ENCODE measurements around the gene NCOA5.

The NCOA5 gene

DNA sequence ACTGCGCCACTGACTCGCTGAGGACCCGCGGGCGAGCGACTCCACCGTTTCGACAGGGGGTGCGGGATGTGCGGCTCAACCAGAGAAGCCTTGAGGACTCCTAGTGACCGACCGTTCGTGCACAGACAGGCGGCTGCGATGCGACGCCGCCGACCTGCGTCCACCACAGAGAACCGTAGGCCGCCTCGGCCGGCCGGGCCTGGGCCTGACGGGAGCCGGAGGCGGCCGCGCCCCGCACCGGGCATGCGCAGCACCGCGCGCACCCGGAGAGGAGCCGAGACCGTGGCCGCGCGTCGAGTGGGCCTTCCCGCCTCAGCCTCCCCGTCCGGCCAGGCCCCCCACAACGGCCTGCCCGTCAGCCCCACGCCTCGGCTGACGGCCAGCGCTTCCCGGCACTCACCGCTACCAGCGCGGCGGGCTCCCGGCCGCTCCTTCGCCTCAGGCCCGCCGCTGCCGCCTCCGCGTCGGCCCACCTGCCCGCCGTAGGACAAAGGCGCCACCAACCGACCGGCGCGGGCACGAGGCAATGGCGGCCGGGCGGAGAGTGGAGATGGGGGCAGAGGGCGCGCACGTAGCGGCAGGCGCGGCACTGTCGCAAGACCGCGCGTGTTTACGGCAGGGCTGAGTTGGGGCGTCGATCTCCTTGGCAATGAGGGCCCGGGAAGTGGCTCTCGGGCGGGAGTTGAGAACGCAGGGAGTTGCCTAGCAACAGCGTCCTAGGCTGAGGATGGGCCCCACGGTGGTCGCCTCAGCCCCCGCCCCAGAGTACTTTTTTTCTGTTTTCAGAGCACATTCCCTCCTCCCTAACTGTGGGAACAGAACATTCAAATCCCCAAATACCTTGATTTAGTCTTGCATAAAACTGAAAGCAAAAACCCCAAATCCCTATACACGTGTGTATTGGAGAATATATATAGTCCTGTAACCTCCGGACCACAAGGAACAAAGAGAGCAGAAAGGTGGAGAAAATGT lies at the start of gene NCOA5:
Gene NCOA5 (minus strand): TSS at position 546 of the 972 bp plus-strand sequence. CDS start 10,538 bp downstream, outside the sequence.
- H3K4me3 ChIP-seq (ENCODE audit: low read depth, low read length), result peak within 1 kb of the TSS; percentile 92

DNA sequence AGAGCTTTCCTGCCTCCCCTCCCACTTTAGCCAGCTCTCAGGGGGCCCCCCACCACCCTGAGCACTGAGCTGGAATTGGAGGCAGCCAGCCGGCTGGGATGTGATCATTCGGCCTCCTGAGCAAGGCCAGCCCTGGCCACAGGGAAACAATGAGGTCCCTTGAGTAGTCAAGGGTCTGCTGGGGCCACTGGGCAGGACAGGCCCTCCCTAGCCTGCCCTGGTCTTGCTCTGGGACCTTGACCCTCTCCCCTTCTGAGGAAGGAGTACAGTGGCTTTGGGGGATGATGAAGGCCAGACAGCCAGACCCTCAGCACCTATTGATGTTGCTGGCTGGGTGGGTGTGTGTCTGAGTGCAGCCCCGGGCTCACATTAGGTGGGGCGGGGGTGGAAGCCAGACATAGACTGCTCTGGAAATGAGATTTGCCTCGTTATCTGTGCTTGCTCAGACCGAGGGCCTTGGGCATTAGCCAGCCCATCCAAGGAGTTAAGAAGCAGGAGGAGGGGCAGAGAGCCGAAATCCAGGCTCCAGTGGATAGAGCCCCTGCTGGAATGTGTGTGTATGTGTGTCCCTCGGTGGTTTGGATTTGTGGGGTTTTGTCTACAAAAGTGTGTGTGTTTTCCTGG lies 49.6 kb upstream of the NCOA5 start:
- no peak overlapping the region for H3K4me3 ChIP-seq (ENCODE audit: low read depth, low read length)

DNA sequence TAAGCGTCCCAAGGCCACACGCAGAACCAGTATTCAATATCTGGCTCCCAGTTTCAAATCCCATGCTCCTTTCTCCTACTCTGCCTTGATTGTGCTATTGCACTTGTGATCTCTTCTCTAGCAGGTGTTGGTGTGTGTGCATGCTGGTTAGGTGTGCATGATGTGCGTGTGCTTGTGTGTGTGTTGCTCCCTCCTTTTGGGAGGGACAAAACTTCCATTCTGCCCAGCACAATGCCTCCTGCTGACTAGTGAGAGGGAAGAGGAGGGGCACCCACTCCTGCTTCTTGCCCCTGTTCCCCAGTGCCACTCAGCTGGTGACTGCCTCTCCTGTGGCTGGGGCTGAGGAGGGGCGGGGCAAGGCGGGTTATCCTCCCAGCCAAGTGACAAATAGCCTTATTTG lies 48.1 kb upstream of the NCOA5 start:
- no peak overlapping the region for H3K4me3 ChIP-seq (ENCODE audit: low read depth, low read length)

DNA sequence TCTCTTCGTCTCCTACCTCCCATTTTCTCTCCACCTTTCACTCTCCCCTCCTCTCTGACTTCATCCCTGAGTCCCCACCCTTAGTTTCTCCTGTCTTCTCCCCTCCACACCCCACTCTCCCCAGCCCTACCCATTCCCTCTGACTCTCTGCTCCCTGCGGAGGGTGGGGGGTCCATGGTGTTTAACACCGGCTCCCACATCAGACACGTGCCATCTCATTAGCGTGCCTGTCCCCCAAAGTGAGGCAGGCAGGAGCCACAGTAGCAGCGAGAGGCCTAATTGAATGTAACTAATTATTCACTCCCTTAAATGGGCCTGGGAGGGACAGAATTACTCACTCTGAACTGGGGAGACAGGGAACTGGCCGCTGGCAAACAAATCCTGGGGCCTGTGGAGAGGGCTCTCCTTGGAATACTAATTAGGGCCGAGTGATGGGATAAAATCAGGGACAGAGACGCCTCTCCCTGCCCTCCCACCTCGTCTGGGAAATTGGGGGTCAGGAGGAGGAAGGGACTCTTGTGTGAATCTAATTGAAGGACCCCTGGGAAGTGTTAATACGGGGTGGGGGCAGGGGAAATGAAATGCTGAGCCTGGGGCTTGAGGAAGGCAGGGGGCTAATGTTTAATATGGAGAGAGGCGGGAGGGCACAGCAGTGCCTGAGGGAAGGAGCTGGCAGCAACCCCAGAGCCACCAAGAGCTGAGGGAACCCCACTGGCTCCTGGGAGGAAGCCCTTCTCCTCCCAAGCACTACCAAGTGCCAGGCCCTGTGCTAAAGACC lies 46.3 kb upstream of the NCOA5 start:
- no peak overlapping the region for H3K4me3 ChIP-seq (ENCODE audit: low read depth, low read length)

- H3K4me3 ChIP-seq (ENCODE audit: low read depth, low read length), result no peak overlapping the region
Observed at GRCh38 chr20:46134716-46135115, 45.0 kb upstream of the NCOA5 start.

DNA sequence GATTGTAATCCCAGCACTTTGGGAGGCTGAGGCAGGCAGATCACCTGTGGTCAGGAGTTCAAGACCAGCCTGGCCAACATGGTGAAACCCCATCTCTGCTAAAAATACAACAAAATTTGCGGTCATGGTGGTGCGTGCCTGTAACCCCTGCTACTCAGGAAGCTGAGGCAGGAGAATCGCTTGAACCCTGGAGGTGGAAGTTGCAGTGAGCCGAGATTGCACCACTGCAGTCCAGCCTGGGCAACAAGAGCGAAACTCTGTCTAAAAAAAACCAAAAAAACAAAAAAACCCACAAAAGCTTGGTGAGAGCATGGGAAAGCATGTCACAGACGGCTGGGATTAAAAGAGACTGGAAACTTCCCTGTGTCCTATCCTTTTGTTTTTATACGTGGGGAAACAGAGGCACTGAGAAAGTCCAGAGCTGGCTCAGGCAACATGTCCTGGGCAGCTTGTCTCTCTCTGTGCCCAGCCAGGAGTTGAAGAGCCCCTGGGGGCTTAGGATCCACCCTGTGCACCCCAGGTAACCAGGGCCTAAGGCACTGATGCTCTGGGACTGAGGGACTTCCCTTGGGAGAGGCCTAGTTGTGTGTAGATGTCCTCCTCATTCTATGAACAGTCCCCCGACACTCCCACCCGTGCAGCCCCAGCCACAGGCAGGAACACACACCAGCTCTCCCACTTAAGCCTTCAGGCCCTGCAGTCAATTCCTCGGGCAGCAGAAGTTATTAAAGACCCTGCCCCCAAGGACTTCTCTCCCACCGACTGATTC lies 44.3 kb upstream of the NCOA5 start:
- H3K4me3 ChIP-seq (ENCODE audit: low read depth, low read length), result no peak overlapping the region

GRCh38 chr20:46132705-46133120 lies 43.0 kb upstream of the NCOA5 start:
- no peak overlapping the region for H3K4me3 ChIP-seq (ENCODE audit: low read depth, low read length)

GRCh38 chr20:46131396-46131795 lies 41.6 kb upstream of the NCOA5 start:
- H3K4me3 ChIP-seq (ENCODE audit: low read depth, low read length), result no peak overlapping the region

- no peak overlapping the region for H3K4me3 ChIP-seq (ENCODE audit: low read depth, low read length)
Observed at GRCh38 chr20:46130534-46130933, 40.8 kb upstream of the NCOA5 start.

DNA sequence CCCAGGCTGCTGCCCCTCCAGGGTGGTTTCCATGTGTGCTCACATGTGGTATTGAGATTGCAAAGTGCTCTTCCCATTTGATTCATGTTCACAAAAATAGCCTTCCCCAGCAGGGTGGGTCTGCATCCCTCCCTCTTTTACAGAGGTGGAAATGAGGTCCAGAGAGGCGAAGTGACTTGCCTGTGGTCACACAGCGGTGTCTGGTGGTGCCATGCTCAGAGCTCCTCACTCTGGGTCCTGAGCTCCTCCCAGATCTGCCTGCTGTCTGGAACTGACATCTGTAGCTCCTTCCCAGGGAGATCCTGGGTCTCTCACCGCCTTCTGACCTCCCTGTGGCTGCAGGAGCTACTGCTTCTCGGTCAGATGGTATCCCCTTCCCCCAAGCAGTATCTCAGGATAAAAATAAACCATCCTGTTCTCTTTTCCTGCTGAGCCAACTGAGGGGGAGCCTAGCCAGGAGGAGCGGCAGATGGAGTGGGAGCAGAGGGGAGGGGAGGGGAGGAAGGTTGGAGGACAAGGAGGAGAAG lies 40.3 kb upstream of the NCOA5 start:
- H3K4me3 ChIP-seq (ENCODE audit: low read depth, low read length), result no peak overlapping the region

GRCh38 chr20:46128310-46129151 lies 38.8 kb upstream of the NCOA5 start:
- no peak overlapping the region for H3K4me3 ChIP-seq (ENCODE audit: low read depth, low read length)

- no peak overlapping the region for H3K4me3 ChIP-seq (ENCODE audit: low read depth, low read length)
Observed at GRCh38 chr20:46127396-46128010, 37.7 kb upstream of the NCOA5 start.

GRCh38 chr20:46126440-46127056 lies 36.8 kb upstream of the NCOA5 start:
- H3K4me3 ChIP-seq (ENCODE audit: low read depth, low read length), result no peak overlapping the region

DNA sequence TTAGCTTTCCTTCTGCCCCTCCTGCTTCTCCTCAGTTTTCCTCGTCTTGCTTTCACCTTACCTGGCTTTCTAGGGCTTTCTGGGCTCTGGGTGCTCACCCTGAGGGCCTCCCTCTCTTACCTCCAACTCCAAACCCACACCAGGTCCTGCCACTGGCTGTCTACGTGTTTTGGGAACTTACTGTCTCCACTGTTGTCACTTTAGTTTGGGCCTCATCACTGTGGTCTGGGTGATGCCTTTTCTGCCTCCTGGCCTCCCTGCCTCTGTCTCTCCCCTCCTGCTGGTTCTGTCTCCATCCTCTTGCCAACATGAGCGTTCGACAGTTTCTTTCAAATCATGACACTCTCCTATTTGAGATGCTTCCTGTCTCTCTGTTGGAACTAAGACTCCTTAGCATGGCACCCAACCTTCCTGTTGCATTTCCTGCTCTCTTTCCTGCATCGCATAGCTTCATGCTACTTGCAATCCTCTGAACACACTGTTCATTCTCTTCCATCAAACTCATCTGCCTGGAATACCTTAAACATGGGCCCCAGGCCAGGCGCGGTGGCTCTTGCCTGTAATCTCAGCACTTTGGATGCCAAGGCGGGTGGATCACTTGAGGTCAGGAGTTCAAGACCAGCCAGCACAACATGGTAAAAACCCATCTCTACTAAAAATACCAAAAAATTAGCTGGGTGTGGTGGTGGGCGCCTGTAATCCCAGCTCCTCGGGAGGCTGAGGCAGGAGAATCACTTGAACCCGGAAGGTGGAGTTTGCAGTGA lies 33.9 kb upstream of the NCOA5 start:
- H3K4me3 ChIP-seq (ENCODE audit: low read depth, low read length), result no peak overlapping the region

- H3K4me3 ChIP-seq (ENCODE audit: low read depth, low read length), result no peak overlapping the region
Observed at GRCh38 chr20:46122516-46123481, 33.0 kb upstream of the NCOA5 start.

- no peak overlapping the region for H3K4me3 ChIP-seq (ENCODE audit: low read depth, low read length)
Observed at GRCh38 chr20:46122071-46122470, 32.3 kb upstream of the NCOA5 start.

Measured in iPS-11a (cell line).